HG02610 (cell line): ENCODE results near the gene PEF1.

Source experiments
- ATAC-seq: cut with Tn5 transposase; IDR thresholded peaks from one replicate; pipeline ENCODE4 v1.9.1; 2021; ENCODE audit warnings: mild to moderate bottlenecking, moderate library complexity; ENCODE audit not compliant: unreplicated experiment

The PEF1 gene

GRCh38 chr1:31671561-31672201, 27.0 kb upstream of the PEF1 start:
- ATAC-seq = no peak

DNA sequence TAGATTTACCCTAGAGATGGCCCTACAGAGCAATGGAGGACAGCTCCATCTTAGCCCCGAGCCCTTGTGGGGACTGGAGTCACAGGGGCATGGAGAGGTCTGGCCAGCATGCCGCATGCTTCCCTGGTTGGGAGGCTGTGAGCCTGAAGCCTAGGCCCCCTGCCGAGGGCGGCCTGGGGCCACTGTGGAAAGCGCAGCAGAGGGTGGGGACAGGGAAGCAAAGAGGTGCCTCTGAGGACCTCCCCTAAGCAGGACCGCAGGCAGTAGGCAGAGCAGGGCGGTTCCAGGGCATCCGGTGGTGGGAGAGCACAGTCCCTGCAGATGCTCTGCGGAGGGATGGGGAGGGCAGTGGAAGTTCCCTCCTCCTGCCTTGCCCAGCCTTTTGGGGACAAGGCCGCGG, 26.5 kb upstream of the PEF1 start:
- ATAC-seq = no peak

DNA sequence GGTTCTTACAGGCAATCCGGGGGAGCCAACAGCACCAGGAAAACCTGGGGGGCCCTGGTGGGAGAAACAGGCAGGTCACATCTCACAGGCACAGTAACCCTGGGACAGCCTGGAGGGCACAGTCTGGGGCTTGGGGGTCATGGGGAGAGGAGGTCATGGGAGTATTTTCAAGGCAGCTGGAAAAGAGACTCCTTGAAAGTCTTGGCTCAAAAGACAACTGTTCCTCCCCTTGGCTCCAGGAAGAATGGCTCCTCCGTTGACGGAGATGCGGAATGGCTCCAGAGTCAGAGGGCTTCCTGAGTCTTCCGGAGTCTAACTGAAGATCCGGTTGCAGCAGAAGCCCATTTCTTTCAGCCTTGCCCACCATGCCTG, 25.9 kb upstream of the PEF1 start:
- no peak for ATAC-seq

GRCh38 chr1:31669786-31670592, 25.3 kb upstream of the PEF1 start:
- no peak for ATAC-seq

- no peak for ATAC-seq
Observed at GRCh38 chr1:31669433-31669785, 24.7 kb upstream of the PEF1 start.

DNA sequence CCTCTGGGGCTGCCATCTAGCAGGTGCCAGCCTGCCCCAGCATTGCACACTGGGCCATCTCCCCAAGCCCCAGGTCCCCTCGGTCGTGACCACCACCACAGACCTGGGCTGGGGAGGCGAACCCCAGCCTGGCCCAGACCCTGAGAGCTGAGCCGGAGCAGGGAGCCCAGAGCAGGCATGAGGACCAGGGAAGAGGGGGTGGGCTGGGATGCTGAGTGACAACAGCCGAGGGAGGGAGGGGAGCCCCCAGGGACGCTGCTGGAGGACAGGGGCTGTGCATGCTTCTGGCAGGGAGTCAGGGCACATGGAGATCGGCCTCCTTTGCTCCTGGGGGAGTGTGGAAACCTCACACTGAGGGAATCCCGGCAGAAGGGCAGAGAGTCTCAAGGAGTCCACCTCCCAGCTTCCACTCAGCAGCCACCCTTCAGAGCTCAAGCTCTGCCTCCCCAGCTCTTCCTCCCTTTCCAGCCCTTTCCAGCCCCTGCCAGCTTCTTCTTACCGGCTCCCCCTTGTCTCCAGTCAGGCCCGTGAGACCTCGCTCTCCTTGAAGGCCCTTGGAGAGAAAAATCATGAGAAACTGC, 23.7 kb upstream of the PEF1 start:
- no peak for ATAC-seq

DNA sequence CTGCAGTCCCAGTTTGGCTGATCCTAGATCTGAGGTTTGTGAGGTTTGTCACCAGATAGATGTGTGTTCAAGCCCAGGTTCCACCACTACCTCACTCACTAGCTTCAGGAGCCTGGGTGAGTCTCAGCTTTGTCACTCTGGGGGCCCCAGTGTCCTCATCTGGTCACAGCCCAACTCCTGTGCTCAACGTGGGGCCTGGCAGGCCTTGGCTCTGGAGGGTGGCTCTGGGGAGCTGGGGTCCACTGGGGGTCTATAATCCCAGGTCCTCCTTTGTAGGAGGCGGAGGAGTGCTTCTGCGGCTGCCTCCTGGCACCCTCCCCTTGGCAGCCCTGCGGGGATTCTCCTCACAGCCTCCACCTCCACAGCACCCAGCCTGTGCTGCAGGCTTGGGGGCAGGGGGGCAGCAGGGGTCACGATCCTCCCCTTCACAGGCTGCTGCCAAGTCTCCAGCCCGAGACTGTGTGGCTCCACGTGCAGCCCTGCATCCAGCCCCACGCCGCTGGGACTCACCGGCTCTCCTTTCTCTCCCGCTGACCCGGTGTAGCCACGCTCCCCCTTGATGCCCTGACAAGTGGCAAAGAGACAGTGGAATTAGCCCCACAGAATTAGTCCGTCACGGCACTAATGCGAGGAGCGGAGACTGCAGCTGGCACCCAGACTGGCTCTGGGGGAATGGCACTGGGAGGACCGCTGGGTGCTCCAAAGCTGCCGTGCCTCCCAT, 22.5 kb upstream of the PEF1 start:
- ATAC-seq = no peak

DNA sequence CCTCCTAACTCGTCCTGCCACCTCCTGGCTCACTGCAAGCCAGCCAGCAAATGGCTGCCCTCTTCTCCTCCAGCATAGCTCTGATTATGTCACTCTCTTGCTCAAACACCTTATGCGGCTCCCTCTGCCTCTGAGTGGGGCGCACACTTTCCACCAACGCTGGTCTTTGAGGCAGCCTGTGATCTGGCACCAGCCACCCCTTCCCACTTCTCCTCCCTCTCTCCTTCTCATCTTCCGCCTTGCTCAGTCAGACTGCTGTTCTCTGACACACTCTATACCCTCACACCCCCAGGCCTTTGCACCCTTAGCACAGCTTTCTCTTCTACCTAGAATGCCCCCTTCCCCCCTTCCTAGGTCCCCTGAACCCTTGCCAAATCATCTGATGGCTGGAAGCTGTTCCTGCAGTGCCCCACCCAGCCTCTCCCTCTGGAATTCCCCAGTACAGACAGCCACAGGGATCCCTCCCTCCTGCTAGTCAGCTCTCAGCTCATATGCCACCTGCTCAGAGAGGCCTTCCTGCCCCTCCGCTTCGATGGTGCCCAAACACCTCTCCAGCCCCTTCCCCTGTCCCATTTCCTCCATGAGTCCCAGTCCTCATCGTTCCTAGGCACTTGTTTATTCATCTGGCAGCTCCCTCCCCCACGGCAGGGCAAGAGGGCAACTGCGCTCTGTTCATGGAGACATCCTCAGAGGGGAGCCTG, 21.7 kb upstream of the PEF1 start:
- ATAC-seq = no peak

GRCh38 chr1:31665234-31665878, 20.7 kb upstream of the PEF1 start:
- no peak for ATAC-seq

DNA sequence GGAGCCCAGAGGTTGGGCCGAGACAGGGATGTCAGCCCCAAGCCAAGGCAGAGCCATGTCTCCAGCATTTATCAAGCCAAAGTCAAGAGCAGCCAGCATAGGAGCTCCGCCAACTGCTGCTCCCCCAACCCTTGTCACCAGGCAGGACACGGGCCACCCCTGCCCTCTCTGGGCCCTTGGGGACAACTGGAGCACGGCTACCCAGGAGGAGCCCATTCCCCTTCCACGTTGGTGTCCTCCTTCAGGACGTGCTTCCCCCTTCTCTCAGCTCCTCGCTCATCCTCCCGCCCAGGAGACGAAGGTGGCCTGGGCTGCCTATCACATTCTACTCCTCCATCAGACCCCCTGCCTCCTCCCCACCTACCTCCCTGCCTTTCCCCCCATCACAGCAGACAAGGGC, 19.9 kb upstream of the PEF1 start:
- ATAC-seq = no peak

GRCh38 chr1:31663622-31664452, 19.2 kb upstream of the PEF1 start:
- ATAC-seq = no peak

GRCh38 chr1:31662463-31662862, 17.8 kb upstream of the PEF1 start:
- ATAC-seq = no peak

DNA sequence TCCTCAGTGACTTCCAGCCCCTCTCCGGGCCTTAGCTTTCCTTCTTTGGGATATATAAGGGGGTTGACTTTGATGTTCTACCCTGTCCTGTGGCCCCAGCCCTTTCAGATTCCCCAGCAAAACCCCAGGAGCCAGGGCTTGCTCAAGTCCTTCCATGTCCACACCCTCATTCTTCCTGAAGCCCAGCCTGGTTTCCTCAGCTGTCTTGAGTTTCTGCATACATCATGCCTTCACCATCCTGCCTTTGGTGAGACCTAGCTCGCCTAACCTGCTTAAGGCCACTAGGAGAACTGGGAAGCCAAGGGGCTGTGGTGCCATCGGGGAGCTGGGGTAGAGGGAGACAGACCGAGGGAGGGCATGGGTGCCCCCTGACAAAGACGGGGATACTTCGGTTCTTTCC, 17.2 kb upstream of the PEF1 start:
- ATAC-seq = no peak

- no peak for ATAC-seq
Observed at GRCh38 chr1:31660871-31661455, 16.3 kb upstream of the PEF1 start.

GRCh38 chr1:31659889-31660288, 15.2 kb upstream of the PEF1 start:
- ATAC-seq = no peak

- ATAC-seq = no peak
Observed at GRCh38 chr1:31658721-31659120, 14.0 kb upstream of the PEF1 start.

- ATAC-seq = no peak
Observed at GRCh38 chr1:31657972-31658510, 13.4 kb upstream of the PEF1 start.

GRCh38 chr1:31657020-31657804, 12.5 kb upstream of the PEF1 start:
- ATAC-seq = no peak
